Naive thymus-derived CD4-positive, alpha-beta T cell (primary cell): ENCODE data around the gene TBC1D16. TPM values are rescaled to one million over a fixed set of nuclear protein-coding genes. Genes with fewer than 3 reads are reported as not detected.

Source experiments
- ATAC-seq: fragments of 150-1000 bp; cut with Tn5 transposase; 2 replicates; pipeline ENCODE4 v1.10.0; 2021; ENCODE audit warnings: mild to moderate bottlenecking, moderate library complexity
- CTCF ChIA-PET: fragments of 350-600 bp; sonication (Branson Sonifier 250); formaldehyde crosslinking; loops from one replicate; lab custom pipeline; 2021; ENCODE audit warnings: antibody characterized with exemption; lab: Charles Lee
- POLR2A ChIA-PET: fragments of 350-600 bp; sonication (Branson Sonifier 250); formaldehyde crosslinking; loops from one replicate; lab custom pipeline; 2021; ENCODE audit warnings: antibody characterized with exemption, inconsistent platforms; lab: Charles Lee
- DNase-seq, 9 donors: peaks; one replicate each; pipeline versions ENCODE4 v3.0.0 to v3.0.0-alpha.2; 2020 to 2022; ENCODE audit warnings: mixed read lengths in 1 of 9
- H3K27ac ChIP-seq: one replicate; pipeline ENCODE4 v1.7.0; 2013; ENCODE audit warnings: mild to moderate bottlenecking, low read depth, low read length, moderate library complexity
- H3K27me3 ChIP-seq, 2 donors: one replicate each; pipeline ENCODE4 v1.7.0; 2013; ENCODE audit warnings: low read length in 2 of 2, mild to moderate bottlenecking in 2 of 2, moderate library complexity in 2 of 2; ENCODE audit not compliant: control insufficient read depth in 2 of 2, insufficient read depth in 2 of 2
- H3K36me3 ChIP-seq, 3 experiments: 1 replicate in 2 of 3; 2 replicates in 1 of 3; pipeline ENCODE4 v1.7.0; 2013; ENCODE audit warnings: low read length in 3 of 3, mild to moderate bottlenecking in 3 of 3, moderate library complexity in 1 of 3; ENCODE audit not compliant: insufficient read depth in 3 of 3, control insufficient read depth in 2 of 3
- H3K4me1 ChIP-seq, 2 donors: one replicate each; pipeline ENCODE4 v1.7.0; 2013; ENCODE audit warnings: low read length in 2 of 2, mild to moderate bottlenecking in 2 of 2, moderate library complexity in 1 of 2; ENCODE audit not compliant: control insufficient read depth in 2 of 2, insufficient read depth in 2 of 2
- H3K4me3 ChIP-seq: 2 replicates; pipeline ENCODE4 v1.7.0; 2013; ENCODE audit warnings: mild to moderate bottlenecking, low read length
- H3K9me3 ChIP-seq, 3 experiments: 1 replicate in 2 of 3; 2 replicates in 1 of 3; pipeline ENCODE4 v1.7.0; 2013; ENCODE audit warnings: low read length in 3 of 3; ENCODE audit not compliant: control insufficient read depth in 2 of 3
- H3K27ac Mint-ChIP-seq, 9 donors: one replicate each; pipeline ENCODE4 v1.8.0; 2020 to 2022; ENCODE audit warnings: mixed read lengths in 9 of 9, mild to moderate bottlenecking in 8 of 9, moderate library complexity in 5 of 9, inconsistent platforms in 2 of 9
- H3K27me3 Mint-ChIP-seq, 5 donors: one replicate each; pipeline ENCODE4 v1.8.0; 2021 to 2022; ENCODE audit warnings: mixed read lengths in 5 of 5, mild to moderate bottlenecking in 1 of 5
- H3K36me3 Mint-ChIP-seq, 5 donors: one replicate each; pipeline ENCODE4 v1.8.0; 2020 to 2022; ENCODE audit warnings: mixed read lengths in 5 of 5, mild to moderate bottlenecking in 3 of 5, inconsistent platforms in 1 of 5
- H3K4me1 Mint-ChIP-seq, 7 donors: one replicate each; pipeline ENCODE4 v1.8.0; 2020 to 2022; ENCODE audit warnings: mixed read lengths in 7 of 7, mild to moderate bottlenecking in 3 of 7, inconsistent platforms in 1 of 7
- H3K4me3 Mint-ChIP-seq, 10 donors: one replicate each; pipeline ENCODE4 v1.8.0; 2020 to 2022; ENCODE audit warnings: mild to moderate bottlenecking in 10 of 10, mixed read lengths in 10 of 10, moderate library complexity in 6 of 10, inconsistent platforms in 2 of 10
- H3K9me3 Mint-ChIP-seq, 11 donors: one replicate each; pipeline ENCODE4 v1.8.0; 2020 to 2022; ENCODE audit warnings: mixed read lengths in 11 of 11, mild to moderate bottlenecking in 4 of 11, inconsistent platforms in 1 of 11, moderate library complexity in 1 of 11
- intact Hi-C, 2 donors: fragments of 100-400 bp; cut with micrococcal nuclease; formaldehyde crosslinking; loops; one replicate each; pipeline ENCODE4 v1.15.1; 2023
- polyA plus RNA-seq, 2 donors: library from polyadenylated mRNA; unstranded; fragments of 300-500 nt; fragmentation: Illumina TruSeq; gene quantifications; one replicate each; pipeline ENCODE4 v1.2.3, GENCODE V29; 2021
- total RNA-seq, 6 experiments: library from RNA in 5 of 6; stranded (reverse) in 5 of 6; gene quantifications; 1 replicate in 5 of 6; 2 replicates in 1 of 6; pipeline ENCODE4 v1.2.3 and lab custom pipeline; 2021 to 2026

Gene TBC1D16
- total and polyA plus RNA-seq, 7 experiments from 2014 or later: 0.44 to 2.5 (median 1.2) TPM

DNA sequence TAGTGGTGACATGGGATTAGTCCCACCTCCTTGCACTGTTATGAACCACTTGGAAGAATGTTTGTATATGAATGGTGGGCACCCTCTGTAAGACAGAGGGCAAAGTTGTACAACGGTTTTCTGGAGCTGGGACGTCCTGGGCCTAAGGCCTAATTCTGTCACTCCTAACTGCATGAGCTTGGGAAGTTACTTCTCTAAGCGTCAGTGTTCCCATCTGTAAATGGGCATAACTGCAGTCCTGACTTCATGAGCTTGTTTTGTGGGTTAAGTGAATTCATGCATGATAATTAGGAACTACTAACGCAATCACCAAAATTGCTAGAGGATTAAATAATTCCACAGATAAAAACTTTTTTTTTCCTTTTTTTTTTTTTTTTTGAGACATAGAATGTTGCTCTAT, 1.8 kb downstream of the TBC1D16 start:
- Histone ChIP-seq H3K36me3 (no peaks in the 10 kb centered on the region), H3K4me1 (peaks cover 4 to 6% of the 10 kb centered on the region in 2 donors), H3K4me3 (no peak overlapping the region), H3K27ac (no peak overlapping the region), H3K27me3 (peaks cover 0 to 3% of the 10 kb centered on the region in 2 donors), H3K9me3 (no peaks in the 10 kb centered on the region)
- peak overlapping the region in 8 of 10 donors; percentile 10 to 83 (median 47) for H3K4me3 Mint-ChIP-seq
- H3K36me3 Mint-ChIP-seq: no peaks in the 10 kb centered on the region
- ChIA-PET POLR2A (no interaction called here), CTCF (interaction anchor here (1.6 kb wide), 1 partner anchor 26 kb away, joined by 4 read pairs; no protein-coding TSS in a partner anchor)
- peaks cover 0 to 54% (median 10%) of the 10 kb centered on the region in 5 donors for H3K27me3 Mint-ChIP-seq
- ATAC-seq: no peak
- intact Hi-C loops: loop anchor here in 1 of 2 donors (2.0 to 10.0 kb wide), 2 partner anchors 25 to 1779 kb away; no protein-coding TSS in a partner anchor
- H3K27ac Mint-ChIP-seq: no peak overlapping the region
- H3K9me3 Mint-ChIP-seq: no peaks in the 10 kb centered on the region
- DNase-seq: no peak
- H3K4me1 Mint-ChIP-seq: peaks cover 5 to 18% (median 10%) of the 10 kb centered on the region in 7 donors

DNA sequence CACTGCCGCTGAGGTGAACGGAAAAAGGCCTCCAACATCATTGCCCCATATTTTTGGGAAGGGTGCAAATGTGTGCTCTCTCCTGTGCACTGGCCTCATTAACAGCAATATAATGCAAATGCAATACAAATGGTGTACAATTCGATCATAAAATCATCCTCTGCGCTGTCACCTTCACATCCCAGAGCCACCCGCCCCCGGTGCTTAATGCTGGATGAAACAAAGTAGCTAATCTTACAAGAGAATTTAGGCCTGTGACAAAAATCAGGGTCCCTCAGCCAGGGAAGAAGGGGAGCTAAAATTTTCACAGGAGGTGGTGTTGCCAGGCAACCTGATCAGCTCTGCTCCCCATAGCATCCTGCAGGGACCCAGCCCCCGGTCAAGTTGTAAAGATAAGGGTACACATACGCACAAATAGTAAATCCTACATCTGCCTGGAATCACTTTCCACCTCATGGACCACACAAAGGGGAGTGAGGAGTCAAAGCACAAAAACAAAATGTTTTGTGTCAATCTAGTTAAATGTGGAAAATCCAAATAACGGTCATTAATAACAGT, 3.0 kb downstream of the TBC1D16 start:
- Mint-ChIP-seq H3K27ac (no peak overlapping the region), H3K27me3 (peaks cover 0 to 46% (median 6%) of the 10 kb centered on the region in 5 donors), H3K4me3 (no peak overlapping the region), H3K4me1 (peaks cover 5 to 18% (median 11%) of the 10 kb centered on the region in 7 donors), H3K36me3 (no peaks in the 10 kb centered on the region), H3K9me3 (no peaks in the 10 kb centered on the region)
- Histone ChIP-seq H3K9me3 (no peaks in the 10 kb centered on the region), H3K4me1 (peaks cover 4 to 6% of the 10 kb centered on the region in 2 donors), H3K4me3 (no peak overlapping the region), H3K27me3 (peaks cover 0 to 3% of the 10 kb centered on the region in 2 donors), H3K27ac (no peak overlapping the region), H3K36me3 (no peaks in the 10 kb centered on the region)
- intact Hi-C loops: loop anchor here in 1 of 2 donors (10.0 kb wide), 1 partner anchor 1778 kb away; no protein-coding TSS in a partner anchor
- ChIA-PET POLR2A (interaction anchor here (0.7 to 1.0 kb wide), 2 partner anchors 28 to 149 kb away, joined by 3 read pairs; no protein-coding TSS in a partner anchor), CTCF (interaction anchor here (1.6 kb wide), 1 partner anchor 24 kb away, joined by 4 read pairs; no protein-coding TSS in a partner anchor)
- DNase-seq (no peak), ATAC-seq (no peak)

DNA sequence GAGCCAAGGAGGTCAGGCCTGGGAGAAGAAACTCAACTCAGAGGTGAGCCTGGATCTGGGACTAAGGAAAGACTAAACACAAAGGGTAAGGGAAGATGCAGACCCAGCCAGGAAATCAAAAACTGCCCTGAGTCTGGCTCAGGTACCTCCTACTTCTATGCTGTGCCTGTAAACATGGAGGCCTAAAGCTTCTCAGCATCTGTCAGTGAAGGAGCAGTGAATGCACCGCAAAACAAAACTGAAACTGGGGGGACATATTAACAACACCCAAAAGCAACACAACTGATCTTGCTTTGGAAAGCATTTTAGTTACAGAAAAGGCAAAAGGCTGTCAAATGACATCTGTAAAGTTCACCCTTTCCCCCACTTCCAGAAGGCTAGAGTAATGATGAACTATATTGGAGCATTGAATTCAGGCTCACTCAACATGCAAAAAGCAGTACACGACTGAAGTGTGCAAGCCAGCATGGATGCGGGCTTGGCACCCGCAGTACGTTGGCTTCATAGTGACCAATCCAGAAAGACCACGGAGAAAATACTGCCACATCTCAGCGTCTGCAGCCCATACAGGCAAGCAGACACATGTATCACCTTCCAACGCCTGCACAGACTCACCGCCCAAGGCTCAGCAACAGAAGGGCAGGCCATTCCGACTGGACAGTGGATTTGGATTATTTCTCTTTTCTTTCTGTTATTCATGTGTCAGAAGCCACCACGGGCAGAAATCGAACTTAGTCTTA, 3.8 kb downstream of the TBC1D16 start:
- Histone ChIP-seq H3K9me3 (no peaks in the 10 kb centered on the region), H3K4me3 (no peak overlapping the region), H3K27me3 (peaks cover 0 to 3% of the 10 kb centered on the region in 2 donors), H3K4me1 (peaks cover 1 to 2% of the 10 kb centered on the region in 2 donors), H3K27ac (no peak overlapping the region), H3K36me3 (no peaks in the 10 kb centered on the region)
- Mint-ChIP-seq H3K27ac (peak overlapping the region in 1 of 9 donors; percentile 57), H3K36me3 (no peaks in the 10 kb centered on the region), H3K27me3 (peaks cover 0 to 39% (median 5%) of the 10 kb centered on the region in 5 donors), H3K9me3 (no peaks in the 10 kb centered on the region), H3K4me1 (peaks cover 5 to 14% (median 8%) of the 10 kb centered on the region in 7 donors), H3K4me3 (no peak overlapping the region)
- CTCF ChIA-PET: no interaction called here
- no peak for DNase-seq
- intact Hi-C loops: loop anchor here in 1 of 2 donors (10.0 kb wide), 1 partner anchor 1777 kb away; no protein-coding TSS in a partner anchor
- POLR2A ChIA-PET: interaction anchor here (1.0 kb wide), 1 partner anchor 27 kb away, joined by 3 read pairs; no protein-coding TSS in a partner anchor
- no peak for ATAC-seq

DNA sequence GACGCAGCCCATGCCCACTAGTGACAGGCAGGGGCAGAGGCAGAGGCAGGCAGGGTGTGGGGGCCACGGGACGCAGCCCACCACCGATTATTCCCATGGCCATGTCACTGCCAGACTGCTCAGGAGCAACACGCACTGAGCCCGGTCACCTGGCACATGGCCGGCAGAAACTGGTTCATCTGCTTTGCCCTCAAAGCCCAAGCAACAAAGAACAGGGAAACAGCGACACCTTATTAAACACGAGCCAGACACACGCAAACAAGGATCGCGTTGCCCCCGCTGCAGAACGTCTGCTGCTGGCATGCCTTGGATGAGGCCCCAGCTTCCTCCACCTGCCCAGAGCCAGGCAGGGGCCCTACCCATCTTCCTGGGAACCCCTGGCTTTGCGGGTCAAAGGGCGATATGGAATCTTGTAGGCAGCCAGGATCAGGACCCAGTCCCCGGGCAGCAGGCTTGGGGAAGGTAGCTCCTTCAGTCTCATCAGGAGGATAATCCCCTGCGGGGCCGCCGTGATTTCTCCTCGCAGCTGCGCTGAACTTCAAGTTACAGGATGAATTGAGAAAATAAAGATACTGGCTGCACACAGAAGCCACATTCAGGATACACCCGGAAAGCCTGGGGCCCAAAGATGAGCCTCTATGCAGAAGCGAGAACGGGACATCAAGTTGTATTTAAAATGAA, 4.8 kb downstream of the TBC1D16 start:
- Histone ChIP-seq H3K36me3 (no peaks in the 10 kb centered on the region), H3K27ac (no peak overlapping the region), H3K4me3 (no peak overlapping the region), H3K9me3 (no peaks in the 10 kb centered on the region), H3K27me3 (peaks cover 0 to 3% of the 10 kb centered on the region in 2 donors), H3K4me1 (no peaks in the 10 kb centered on the region)
- Mint-ChIP-seq H3K27me3 (peaks cover 0 to 34% (median 5%) of the 10 kb centered on the region in 5 donors), H3K4me1 (peaks cover 5 to 12% (median 8%) of the 10 kb centered on the region in 7 donors), H3K9me3 (no peaks in the 10 kb centered on the region), H3K36me3 (no peaks in the 10 kb centered on the region), H3K27ac (no peak overlapping the region), H3K4me3 (no peak overlapping the region)
- ATAC-seq: no peak
- ChIA-PET POLR2A (no interaction called here), CTCF (no interaction called here)
- intact Hi-C loops: loop anchor here in 1 of 2 donors (10.0 kb wide), 1 partner anchor 1776 kb away; no protein-coding TSS in a partner anchor
- no peak for DNase-seq

DNA sequence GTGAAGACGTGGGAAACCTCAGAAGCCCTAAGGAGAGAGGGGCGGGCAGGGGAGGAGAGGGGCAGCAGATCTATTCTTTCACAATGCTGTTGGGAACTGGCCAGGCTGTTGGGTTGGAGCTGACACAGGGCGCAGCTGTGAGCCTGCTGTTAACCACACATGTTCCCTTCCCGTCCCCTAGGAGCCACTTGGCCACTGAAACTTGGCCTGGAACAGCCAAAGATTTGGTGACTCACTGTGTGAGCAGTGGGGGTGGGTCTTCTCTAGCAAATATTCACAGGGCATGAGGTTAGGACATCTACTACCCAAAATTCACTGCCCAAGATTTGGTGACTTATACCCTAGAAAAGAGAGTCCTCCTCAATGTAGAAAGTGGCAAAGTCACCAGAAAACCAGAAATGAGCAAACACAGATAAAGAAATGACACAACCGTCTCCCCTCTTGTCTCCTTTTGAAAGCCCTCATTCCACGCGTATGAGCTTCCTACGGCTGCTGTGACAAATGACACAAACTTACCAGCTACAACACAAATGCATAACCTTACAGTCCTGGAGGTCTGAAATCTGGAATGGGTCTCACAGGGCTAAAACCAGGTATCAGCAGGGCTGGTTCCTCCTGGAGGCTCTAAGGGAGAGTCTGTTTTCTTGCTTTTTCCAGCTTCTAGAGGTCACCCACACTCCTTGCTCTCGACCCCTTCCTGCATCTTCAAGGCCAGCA, 6.3 kb downstream of the TBC1D16 start:
- Mint-ChIP-seq H3K27me3 (peaks cover 0 to 24% (median 2%) of the 10 kb centered on the region in 5 donors), H3K4me3 (no peak overlapping the region), H3K9me3 (no peaks in the 10 kb centered on the region), H3K4me1 (peaks cover 0 to 6% (median under 1%) of the 10 kb centered on the region in 7 donors), H3K36me3 (no peaks in the 10 kb centered on the region), H3K27ac (peak overlapping the region in 1 of 9 donors; percentile 57)
- Histone ChIP-seq H3K27ac (no peak overlapping the region), H3K4me3 (no peak overlapping the region), H3K9me3 (no peaks in the 10 kb centered on the region), H3K36me3 (no peaks in the 10 kb centered on the region), H3K27me3 (peaks cover 0 to 3% of the 10 kb centered on the region in 2 donors), H3K4me1 (no peaks in the 10 kb centered on the region)
- intact Hi-C loops: no loop called here
- ATAC-seq (peak; percentile 31), DNase-seq (no peak)
- ChIA-PET CTCF (no interaction called here), POLR2A (no interaction called here)

DNA sequence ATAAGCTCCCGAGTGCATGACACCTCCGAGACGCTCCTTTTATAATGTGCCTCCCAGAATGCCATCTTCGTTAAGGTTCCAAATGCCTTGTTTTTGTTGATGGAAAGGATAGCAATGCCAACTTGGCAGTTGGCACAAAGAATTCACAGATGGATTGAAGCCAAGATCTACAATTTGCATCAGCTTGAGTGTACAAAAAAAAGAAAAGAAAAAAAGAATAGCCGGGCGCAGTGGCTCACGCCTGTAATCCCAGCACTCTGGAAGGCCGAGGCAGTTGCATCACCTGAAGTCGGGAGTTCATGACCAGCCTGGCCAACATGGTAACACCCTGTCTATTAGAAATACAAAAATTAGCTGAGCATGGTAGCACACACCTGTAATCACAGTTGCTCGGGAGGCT, 7.6 kb downstream of the TBC1D16 start:
- ChIA-PET POLR2A (no interaction called here), CTCF (interaction anchor here (0.7 kb wide), 1 partner anchor 111 kb away, joined by 3 read pairs; no protein-coding TSS in a partner anchor)
- H3K36me3 Mint-ChIP-seq: no peaks in the 10 kb centered on the region
- Histone ChIP-seq H3K27me3 (no peaks in the 10 kb centered on the region), H3K4me3 (no peak overlapping the region), H3K27ac (no peak overlapping the region), H3K36me3 (no peaks in the 10 kb centered on the region), H3K9me3 (no peaks in the 10 kb centered on the region), H3K4me1 (no peaks in the 10 kb centered on the region)
- no peak overlapping the region for H3K27ac Mint-ChIP-seq
- ATAC-seq (no peak), DNase-seq (no peak)
- intact Hi-C loops: no loop called here
- H3K27me3 Mint-ChIP-seq: peaks cover 0 to 10% (median 0%) of the 10 kb centered on the region in 5 donors
- H3K9me3 Mint-ChIP-seq: no peaks in the 10 kb centered on the region
- no peak overlapping the region for H3K4me3 Mint-ChIP-seq
- H3K4me1 Mint-ChIP-seq: peaks cover 0 to 6% (median 0%) of the 10 kb centered on the region in 7 donors
